ENCODE data around the gene PSMC4. TPM values are rescaled to one million over a fixed set of nuclear protein-coding genes. Genes with fewer than 3 reads are reported as not detected.

Gene PSMC4
- total RNA-seq, 1 experiment from 2014 or later, result 2,386 TPM

GRCh38 chr19:39929750-39930149 lies 41.2 kb upstream of the PSMC4 start:
- Histone ChIP-seq H3K36me3 (ENCODE audit: control insufficient read depth, insufficient read depth, low read length) (no peaks in the 10 kb centered on the region), H3K9me3 (ENCODE audit: control insufficient read depth, insufficient read depth, low read depth, low read length) (no peaks in the 10 kb centered on the region), H3K27ac (ENCODE audit: low read length) (no peak overlapping the region), H3K4me1 (ENCODE audit: control insufficient read depth, insufficient read depth, low read length) (no peaks in the 10 kb centered on the region), H3K27me3 (ENCODE audit: control insufficient read depth, insufficient read depth, low read length) (peaks cover 14% of the 10 kb centered on the region), H3K4me3 (ENCODE audit: low read depth in 2 of 2, low read length in 2 of 2) (no peak overlapping the region)
- intact Hi-C loops (cut with micrococcal nuclease; ENCODE audit: unreplicated experiment), result no loop called here
- no TSS peak for BruUV-seq (replicated peaks)
- DNase-seq (ENCODE audit: low read depth, low spot score), result no peak
- ChIA-PET POLR2A (interaction anchor here (0.5 to 1.2 kb wide), 8 partner anchors 9 to 627 kb away, joined by 4 to 24 read pairs (median 6); no protein-coding TSS in a partner anchor), CTCF (interaction anchor here (0.6 to 1.8 kb wide), 7 partner anchors 11 to 766 kb away, joined by 3 to 6 read pairs (median 4); no protein-coding TSS in a partner anchor)
- TF ChIP-seq TCF7L2 (IDR thresholded peaks at IDR 0.05; ENCODE audit: low read depth, low read length) (no peak), SIN3A (IDR thresholded peaks at IDR 0.05; ENCODE audit: borderline replicate concordance, insufficient read depth, low read depth, low read length) (no peak), CTCF (IDR thresholded peaks at IDR 0.05) (no peak), POLR2AphosphoS5 (IDR thresholded peaks at IDR 0.05; ENCODE audit: low read depth, low read length) (no peak), REST (IDR thresholded peaks at IDR 0.05; ENCODE audit: insufficient read depth in 1 of 2, low read depth in 2 of 2, low read length in 1 of 2) (no peak)
- in situ Hi-C loops (cut with HindIII; ENCODE audit: low pct_unique_long_range_greater_than_20kb, low sequenced_read_pairs), result loop anchor here (10.0 to 25.0 kb wide), 4 partner anchors 125 to 942 kb away; partner anchors contain the start of genes C19orf47, FBXO17, PLD3 and ZNF780B
- ATAC-seq, result no peak

GRCh38 chr19:39934584-39935363 lies 36.2 kb upstream of the PSMC4 start, which contains the start of gene FCGBP:
Gene FCGBP, minus strand, starts transcription at chr19:39934634.
- CTCF ChIA-PET, result interaction anchor here (0.6 to 3.3 kb wide), 5 partner anchors 17 to 374 kb away, joined by 3 to 15 read pairs (median 4); partner anchors contain the start of gene PSMC4
- no peak for TF ChIP-seq SIN3A (IDR thresholded peaks at IDR 0.05; ENCODE audit: borderline replicate concordance, insufficient read depth, low read depth, low read length)
- no peak for TF ChIP-seq CTCF (IDR thresholded peaks at IDR 0.05)
- TF ChIP-seq REST (IDR thresholded peaks at IDR 0.05; ENCODE audit: insufficient read depth in 1 of 2, low read depth in 2 of 2, low read length in 1 of 2), result no peak
- no peak for TF ChIP-seq TCF7L2 (IDR thresholded peaks at IDR 0.05; ENCODE audit: low read depth, low read length)
- no peak for TF ChIP-seq POLR2AphosphoS5 (IDR thresholded peaks at IDR 0.05; ENCODE audit: low read depth, low read length)
- ATAC-seq (peak; percentile 31), DNase-seq (ENCODE audit: low read depth, low spot score) (no peak)
- Histone ChIP-seq H3K27ac (ENCODE audit: low read length) (no peak within 1 kb of the TSS), H3K4me3 (ENCODE audit: low read depth in 2 of 2, low read length in 2 of 2) (no peak within 1 kb of the TSS), H3K27me3 (ENCODE audit: control insufficient read depth, insufficient read depth, low read length) (peaks cover 30% of the 10 kb centered on the region), H3K4me1 (ENCODE audit: control insufficient read depth, insufficient read depth, low read length) (no peaks in the 10 kb centered on the region), H3K36me3 (ENCODE audit: control insufficient read depth, insufficient read depth, low read length) (no peaks in the 10 kb centered on the region), H3K9me3 (ENCODE audit: control insufficient read depth, insufficient read depth, low read depth, low read length) (no peaks in the 10 kb centered on the region)
- intact Hi-C loops (cut with micrococcal nuclease; ENCODE audit: unreplicated experiment), result no loop called here
- POLR2A ChIA-PET, result interaction anchor here (0.6 to 1.5 kb wide), 5 partner anchors 10 to 189 kb away, joined by 3 to 14 read pairs (median 6); partner anchors contain the start of gene PSMC4
- no TSS peak for BruUV-seq (replicated peaks)
- in situ Hi-C loops (cut with HindIII; ENCODE audit: low pct_unique_long_range_greater_than_20kb, low sequenced_read_pairs), result loop anchor here (5.0 to 25.0 kb wide), 8 partner anchors 38 to 947 kb away; partner anchors contain the start of genes FBXO17, PSMC4 and ZNF780A
